Measurements from ENCODE around the gene C2orf69.
A peak's percentile ranks its signal among the peaks of the same experiment; 100 is the strongest.

Gene C2orf69

GRCh38 chr2:199916980-199917379, 5.9 kb downstream of the C2orf69 start:
- no peak for DNase-seq

- DNase-seq, result no peak
These were observed 11.8 kb downstream of the C2orf69 start for GRCh38 chr2:199922856-199923255.

- no peak for DNase-seq
These were observed 12.8 kb downstream of the C2orf69 start for GRCh38 chr2:199923924-199924323.

- DNase-seq, result no peak
These were observed 15.7 kb downstream of the C2orf69 start for GRCh38 chr2:199926806-199927205.

- DNase-seq, result no peak
These were observed 17.1 kb downstream of the C2orf69 start for GRCh38 chr2:199928226-199928625.

- no peak for DNase-seq
These were observed 17.5 kb downstream of the C2orf69 start for GRCh38 chr2:199928626-199929025.

GRCh38 chr2:199929262-199929661, 18.2 kb downstream of the C2orf69 start:
- no peak for DNase-seq

GRCh38 chr2:199932312-199932855, 21.3 kb downstream of the C2orf69 start:
- DNase-seq, result no peak

GRCh38 chr2:199933466-199933865, 22.4 kb downstream of the C2orf69 start:
- DNase-seq, result no peak

- no peak for DNase-seq
These were observed 25.5 kb downstream of the C2orf69 start for GRCh38 chr2:199936554-199936953.

GRCh38 chr2:199940373-199940772, 29.3 kb downstream of the C2orf69 start:
- no peak for DNase-seq

GRCh38 chr2:199943373-199943772, 32.3 kb downstream of the C2orf69 start:
- no peak for DNase-seq

- DNase-seq, result no peak
These were observed 35.1 kb downstream of the C2orf69 start for GRCh38 chr2:199946196-199946595.

GRCh38 chr2:199946836-199947235, 35.7 kb downstream of the C2orf69 start:
- DNase-seq, result no peak

- DNase-seq, result no peak
These were observed 39.3 kb downstream of the C2orf69 start for GRCh38 chr2:199950396-199950795.

- no peak for DNase-seq
These were observed 39.9 kb downstream of the C2orf69 start for GRCh38 chr2:199951023-199951422.

- no peak for DNase-seq
These were observed 43.9 kb downstream of the C2orf69 start for GRCh38 chr2:199955007-199955338.

GRCh38 chr2:199955339-199956061, 44.4 kb downstream of the C2orf69 start, which contains the start of the genes MAIP1 and TYW5:
TSS of gene MAIP1 (plus strand) at chr2:199955582. CDS start at chr2:199955799, 217 bp downstream.
TSS of gene TYW5 (minus strand) at chr2:199955491. CDS start at chr2:199955470, 21 bp downstream.
- DNase-seq, result peak; percentile 57

- DNase-seq, result no peak
These were observed 44.9 kb downstream of the C2orf69 start for GRCh38 chr2:199956062-199956380.

- no peak for DNase-seq
These were observed 46.9 kb downstream of the C2orf69 start for GRCh38 chr2:199958014-199958413.

- no peak for DNase-seq
These were observed 51.1 kb downstream of the C2orf69 start for GRCh38 chr2:199962203-199962602.

GRCh38 chr2:199966405-199966804, 55.3 kb downstream of the C2orf69 start:
- DNase-seq, result no peak

- no peak for DNase-seq
These were observed 55.9 kb downstream of the C2orf69 start for GRCh38 chr2:199966976-199967375.

GRCh38 chr2:199968126-199968525, 57.0 kb downstream of the C2orf69 start:
- DNase-seq, result no peak

GRCh38 chr2:199972088-199972626, 61.1 kb downstream of the C2orf69 start:
- DNase-seq, result no peak

All from effector CD8-positive, alpha-beta T cell (primary cell).